GM15510 (cell line): ENCODE results near the gene NFIA.

Experiments
- POLR2A ChIP-seq: IDR thresholded peaks from 3 replicates; pipeline ENCODE4 v1.6.1; 2011; ENCODE audit warnings: borderline replicate concordance; ENCODE audit not compliant: insufficient read length; ENCODE audit errors: extremely low read depth

NFIA gene

GRCh38 chr1:61420243-61420642 is 337.9 kb downstream of the NFIA start:
- TF ChIP-seq POLR2A: no peak

- TF ChIP-seq POLR2A: no peak
Observed at GRCh38 chr1:61420909-61421835, 338.8 kb downstream of the NFIA start.

- no peak for TF ChIP-seq POLR2A
Observed at GRCh38 chr1:61423643-61424042, 341.3 kb downstream of the NFIA start.

- no peak for TF ChIP-seq POLR2A
Observed at GRCh38 chr1:61424382-61424781, 342.0 kb downstream of the NFIA start.

GRCh38 chr1:61425040-61425439 is 342.7 kb downstream of the NFIA start:
- TF ChIP-seq POLR2A: no peak

- no peak for TF ChIP-seq POLR2A
Observed at GRCh38 chr1:61426254-61426653, 343.9 kb downstream of the NFIA start.

GRCh38 chr1:61426885-61427284 is 344.5 kb downstream of the NFIA start:
- TF ChIP-seq POLR2A: no peak

- TF ChIP-seq POLR2A: no peak
Observed at GRCh38 chr1:61427510-61427909, 345.1 kb downstream of the NFIA start.

- TF ChIP-seq POLR2A: no peak
Observed at GRCh38 chr1:61428146-61428545, 345.8 kb downstream of the NFIA start.

GRCh38 chr1:61432616-61433388 is 350.4 kb downstream of the NFIA start:
- TF ChIP-seq POLR2A: no peak

- no peak for TF ChIP-seq POLR2A
Observed at GRCh38 chr1:61433646-61434045, 351.3 kb downstream of the NFIA start.

- TF ChIP-seq POLR2A: no peak
Observed at GRCh38 chr1:61434276-61434675, 351.9 kb downstream of the NFIA start.

GRCh38 chr1:61435226-61435625 is 352.9 kb downstream of the NFIA start:
- TF ChIP-seq POLR2A: no peak

GRCh38 chr1:61436016-61436415 is 353.7 kb downstream of the NFIA start:
- no peak for TF ChIP-seq POLR2A

GRCh38 chr1:61436491-61437120 is 354.2 kb downstream of the NFIA start:
- no peak for TF ChIP-seq POLR2A
